ENCODE data around the gene NDUFB11. TPM values are rescaled to one million over a fixed set of nuclear protein-coding genes. Genes with fewer than 3 reads are reported as not detected.

The NDUFB11 gene
- total and polyA plus RNA-seq, 9 of the 15 experiments (the other 6 are each of a cell fraction or from before 2014, with no cell fraction given): 20.9 to 269 (median 86.8) TPM

DNA sequence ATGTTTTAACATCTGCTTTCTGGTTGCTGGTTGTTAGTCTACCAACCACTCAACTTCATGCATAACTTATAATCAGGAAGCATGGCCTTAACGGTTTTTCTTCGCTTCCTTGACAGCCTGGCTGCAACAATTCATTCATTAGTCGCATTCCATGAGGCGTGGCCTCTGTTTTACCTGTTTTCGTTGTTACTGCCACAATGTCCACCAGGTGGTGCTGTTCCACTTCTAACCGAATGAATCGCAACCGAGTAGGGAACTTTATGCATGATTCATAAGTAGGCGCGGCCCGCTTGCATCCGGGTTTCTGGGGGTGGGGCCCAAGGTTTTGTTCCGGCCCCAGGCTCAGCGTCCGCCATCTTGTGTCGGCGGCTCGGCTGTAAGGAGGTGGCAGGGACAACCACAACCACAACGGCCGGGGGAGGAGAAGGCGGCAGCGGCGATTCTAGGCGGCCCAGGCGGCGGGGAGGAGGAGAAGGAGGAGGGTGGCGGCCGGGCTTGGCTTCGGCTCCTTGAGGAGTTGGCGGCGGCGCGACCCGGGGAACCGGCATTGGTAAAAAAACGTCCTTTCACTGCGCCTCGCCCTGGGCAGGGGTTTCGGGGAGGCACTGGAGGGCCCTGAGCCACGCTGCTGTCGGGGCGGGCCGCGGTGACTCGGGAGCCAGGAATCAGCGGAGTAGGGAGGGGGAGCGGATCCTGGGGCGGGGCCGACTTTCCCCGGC, 49.1 kb upstream of the NDUFB11 start, which contains the start of gene UBA1 (continued):
- TF ChIP-seq, protein P1, sequence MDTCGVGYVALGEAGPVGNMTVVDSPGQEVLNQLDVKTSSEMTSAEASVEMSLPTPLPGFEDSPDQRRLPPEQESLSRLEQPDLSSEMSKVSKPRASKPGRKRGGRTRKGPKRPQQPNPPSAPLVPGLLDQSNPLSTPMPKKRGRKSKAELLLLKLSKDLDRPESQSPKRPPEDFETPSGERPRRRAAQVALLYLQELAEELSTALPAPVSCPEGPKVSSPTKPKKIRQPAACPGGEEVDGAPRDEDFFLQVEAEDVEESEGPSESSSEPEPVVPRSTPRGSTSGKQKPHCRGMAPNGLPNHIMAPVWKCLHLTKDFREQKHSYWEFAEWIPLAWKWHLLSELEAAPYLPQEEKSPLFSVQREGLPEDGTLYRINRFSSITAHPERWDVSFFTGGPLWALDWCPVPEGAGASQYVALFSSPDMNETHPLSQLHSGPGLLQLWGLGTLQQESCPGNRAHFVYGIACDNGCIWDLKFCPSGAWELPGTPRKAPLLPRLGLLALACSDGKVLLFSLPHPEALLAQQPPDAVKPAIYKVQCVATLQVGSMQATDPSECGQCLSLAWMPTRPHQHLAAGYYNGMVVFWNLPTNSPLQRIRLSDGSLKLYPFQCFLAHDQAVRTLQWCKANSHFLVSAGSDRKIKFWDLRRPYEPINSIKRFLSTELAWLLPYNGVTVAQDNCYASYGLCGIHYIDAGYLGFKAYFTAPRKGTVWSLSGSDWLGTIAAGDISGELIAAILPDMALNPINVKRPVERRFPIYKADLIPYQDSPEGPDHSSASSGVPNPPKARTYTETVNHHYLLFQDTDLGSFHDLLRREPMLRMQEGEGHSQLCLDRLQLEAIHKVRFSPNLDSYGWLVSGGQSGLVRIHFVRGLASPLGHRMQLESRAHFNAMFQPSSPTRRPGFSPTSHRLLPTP (IDR thresholded peaks at IDR 0.05; ENCODE audit: borderline replicate concordance, extremely low read depth, insufficient read length): no peak
- TF ChIP-seq PHF20 (IDR thresholded peaks at IDR 0.05; ENCODE audit: partially characterized antibody) (peak; percentile 52), CAMTA2 (CRISPR knock-in tag; conservative IDR thresholded peaks at IDR 0.05) (no peak), ZBTB17 (CRISPR knock-in tag; IDR thresholded peaks at IDR 0.05) (no peak), SPI1 (IDR thresholded peaks at IDR 0.05; ENCODE audit: borderline replicate concordance, low read depth, low read length) (no peak), ZNF778 (CRISPR knock-in tag; IDR thresholded peaks at IDR 0.05) (no peak), ZNF146 (CRISPR knock-in tag; IDR thresholded peaks at IDR 0.05; ENCODE audit: unreplicated experiment) (no peak), DNMT1 (IDR thresholded peaks at IDR 0.05) (no peak), NRF1 (conservative IDR thresholded peaks at IDR 0.05 in 1 of 2, IDR thresholded peaks at IDR 0.05 in 1 of 2) (peak; percentile 15 to 25; a peak in 1 of 4 replicates), CCAR2 (IDR thresholded peaks at IDR 0.05; ENCODE audit: low read depth, low read length) (no peak), ZEB2 (IDR thresholded peaks at IDR 0.05) (no peak), GTF2A2 (tag; IDR thresholded peaks at IDR 0.05) (no peak), ETV6 (IDR thresholded peaks at IDR 0.05; ENCODE audit: borderline replicate concordance in 1 of 2, low read depth in 2 of 2, low read length in 1 of 2) (no peak), ETV6 (CRISPR knock-in tag; IDR thresholded peaks at IDR 0.05; ENCODE audit: borderline replicate concordance) (no peak), DIDO1 (tag; IDR thresholded peaks at IDR 0.05; ENCODE audit: low read depth) (no peak), SRSF9 (IDR thresholded peaks at IDR 0.05; ENCODE audit: borderline replicate concordance, low read depth, low read length) (no peak), PHB2 (IDR thresholded peaks at IDR 0.05; ENCODE audit: low read depth) (no peak), ZBTB34 (CRISPR knock-in tag; IDR thresholded peaks at IDR 0.05) (no peak), NFIX (CRISPR knock-in tag; IDR thresholded peaks at IDR 0.05; ENCODE audit: low read depth) (no peak), ETV5 (CRISPR knock-in tag; IDR thresholded peaks at IDR 0.05; ENCODE audit: low read depth) (peak; percentile 50; the same call in 1 of the 2 replicates), EP400 (IDR thresholded peaks at IDR 0.05) (peak; percentile 83; the same call in 1 of the 2 replicates), HSF4 (CRISPR knock-in tag; IDR thresholded peaks at IDR 0.05; ENCODE audit: borderline replicate concordance) (no peak), ZNF584 (CRISPR knock-in tag; IDR thresholded peaks at IDR 0.05; ENCODE audit: low read depth) (no peak), CTBP1 (IDR thresholded peaks at IDR 0.05; ENCODE audit: borderline replicate concordance) (no peak; the same call in 1 of the 2 replicates)
- TF ChIP-seq, protein P2, sequence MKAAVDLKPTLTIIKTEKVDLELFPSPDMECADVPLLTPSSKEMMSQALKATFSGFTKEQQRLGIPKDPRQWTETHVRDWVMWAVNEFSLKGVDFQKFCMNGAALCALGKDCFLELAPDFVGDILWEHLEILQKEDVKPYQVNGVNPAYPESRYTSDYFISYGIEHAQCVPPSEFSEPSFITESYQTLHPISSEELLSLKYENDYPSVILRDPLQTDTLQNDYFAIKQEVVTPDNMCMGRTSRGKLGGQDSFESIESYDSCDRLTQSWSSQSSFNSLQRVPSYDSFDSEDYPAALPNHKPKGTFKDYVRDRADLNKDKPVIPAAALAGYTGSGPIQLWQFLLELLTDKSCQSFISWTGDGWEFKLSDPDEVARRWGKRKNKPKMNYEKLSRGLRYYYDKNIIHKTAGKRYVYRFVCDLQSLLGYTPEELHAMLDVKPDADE (conservative IDR thresholded peaks at IDR 0.05; ENCODE audit: control insufficient read depth, low read depth, low read length): 0 out of 2 replicates have a peak, but pooled peaks have one; percentile 45
